Hepatocyte (in vitro differentiated cells): Measurements from ENCODE around the gene PDE11A. TPM values are rescaled to one million over a fixed set of nuclear protein-coding genes. Genes with fewer than 3 reads are reported as not detected.

Experiments
- DNase-seq: peaks from one replicate; pipeline ENCODE4 v3.0.0-alpha.2; 2016; ENCODE audit warnings: low spot score
- H2AFZ ChIP-seq: fragments of 200-600 bp; sonication (generic); 2 replicates; pipeline ENCODE4 v1.6.0; 2016; ENCODE audit warnings: antibody characterized with exemption, mild to moderate bottlenecking
- H3K27ac ChIP-seq: fragments of 200-600 bp; sonication (generic); 2 replicates; pipeline ENCODE4 v1.5.1; 2016; ENCODE audit warnings: mild to moderate bottlenecking
- H3K27me3 ChIP-seq: fragments of 200-600 bp; sonication (generic); 2 replicates; pipeline ENCODE4 v1.6.1; 2016
- H3K36me3 ChIP-seq: fragments of 200-600 bp; sonication (generic); replicated peaks from 2 replicates; pipeline ENCODE4 v1.5.1; 2016; ENCODE audit warnings: low read depth; ENCODE audit not compliant: insufficient read depth
- H3K4me1 ChIP-seq: fragments of 200-600 bp; sonication (generic); 2 replicates; pipeline ENCODE4 v1.5.1; 2016; ENCODE audit warnings: mild to moderate bottlenecking, moderate library complexity; ENCODE audit not compliant: insufficient read depth
- H3K4me2 ChIP-seq: fragments of 200-600 bp; sonication (generic); 2 replicates; pipeline ENCODE4 v1.6.0; 2016
- H3K4me3 ChIP-seq: fragments of 200-600 bp; sonication (generic); 2 replicates; pipeline ENCODE4 v1.5.1; 2016; ENCODE audit warnings: mild to moderate bottlenecking
- H3K79me2 ChIP-seq: fragments of 200-600 bp; sonication (generic); 2 replicates; pipeline ENCODE4 v1.6.0; 2017; ENCODE audit warnings: mild to moderate bottlenecking
- H3K9me2 ChIP-seq: fragments of 200-600 bp; sonication (generic); replicated peaks from 2 replicates; pipeline ENCODE4 v1.6.0; 2017; ENCODE audit warnings: mild to moderate bottlenecking; ENCODE audit not compliant: insufficient read depth
- H3K9me3 ChIP-seq: fragments of 200-600 bp; sonication (generic); 2 replicates; pipeline ENCODE4 v1.5.1; 2016; ENCODE audit warnings: low read depth, mild to moderate bottlenecking
- H4K20me1 ChIP-seq: fragments of 200-600 bp; sonication (generic); 2 replicates; pipeline ENCODE4 v1.6.0; 2016; ENCODE audit warnings: mild to moderate bottlenecking; ENCODE audit not compliant: insufficient read depth, poor library complexity, severe bottlenecking
- CTCF ChIP-seq: fragments of 200-600 bp; sonication (generic); IDR thresholded peaks from 2 replicates; pipeline ENCODE4 v1.5.1; 2016; ENCODE audit warnings: antibody characterized with exemption, mild to moderate bottlenecking; ENCODE audit not compliant: poor library complexity
- EZH2 ChIP-seq: fragments of 200-600 bp; sonication (generic); IDR thresholded peaks from 2 replicates; pipeline ENCODE4 v1.6.1; 2016; ENCODE audit warnings: antibody characterized with exemption, mild to moderate bottlenecking, borderline replicate concordance
- EZH2phosphoT487 ChIP-seq: fragments of 200-600 bp; sonication (generic); IDR thresholded peaks from one replicate; pipeline ENCODE4 v1.6.1; 2018; ENCODE audit warnings: antibody characterized with exemption, mild to moderate bottlenecking, low read depth, moderate library complexity; ENCODE audit not compliant: unreplicated experiment, severe bottlenecking
- WGBS: methylation state at CpG from one replicate; pipeline ENCODE4 v1.1.6; 2016; ENCODE audit warnings: low lambda C conversion rate; ENCODE audit errors: missing lambda C conversion rate; 5-methylcytosine and 5-hydroxymethylcytosine counted together
- polyA plus RNA-seq: library from polyadenylated mRNA; unstranded; fragments of >200 nt; fragmentation: Nextera tagmentation; extraction: Ambion mirVana; gene quantifications from 2 replicates; pipeline ENCODE4 v1.2.1, GENCODE V29; 2016
- total RNA-seq: library from RNA; depleted of rRNA; stranded (reverse); fragments of >200 nt; gene quantifications from 2 replicates; pipeline ENCODE4 v1.2.3, GENCODE V29; 2014

PDE11A gene
- total and polyA plus RNA-seq, 2 experiments from 2014 or later = 0.71 to 1.9 TPM

GRCh38 chr2:177810906-177811305, 261.7 kb downstream of the PDE11A start:
- Histone ChIP-seq H3K79me2 (no peaks in the 10 kb centered on the region), H3K9me2 (no peaks in the 10 kb centered on the region), H3K4me3 (no peak overlapping the region), H3K36me3 (no peaks in the 10 kb centered on the region), H3K9me3 (no peaks in the 10 kb centered on the region), H3K27me3 (no peaks in the 10 kb centered on the region), H3K4me2 (no peak overlapping the region), H3K27ac (no peak overlapping the region), H4K20me1 (no peaks in the 10 kb centered on the region), H3K4me1 (no peaks in the 10 kb centered on the region), H2AFZ (no peak overlapping the region)
- TF ChIP-seq EZH2phosphoT487 (no peak), CTCF (no peak), EZH2 (no peak)
- no peak for DNase-seq

- H3K4me2 ChIP-seq = no peak overlapping the region
- H3K27me3 ChIP-seq = no peaks in the 10 kb centered on the region
- TF ChIP-seq CTCF = no peak
- no peak for TF ChIP-seq EZH2
- TF ChIP-seq EZH2phosphoT487 = no peak
- DNase-seq = no peak
- H2AFZ ChIP-seq = no peak overlapping the region
- WGBS = 68% methylated on average over 1 of the region's 1 CpG
- no peak overlapping the region for H3K27ac ChIP-seq
- H3K4me3 ChIP-seq = no peak overlapping the region
- no peaks in the 10 kb centered on the region for H3K36me3 ChIP-seq
- no peaks in the 10 kb centered on the region for H3K4me1 ChIP-seq
- H3K79me2 ChIP-seq = no peaks in the 10 kb centered on the region
- no peaks in the 10 kb centered on the region for H3K9me3 ChIP-seq
- H4K20me1 ChIP-seq = no peaks in the 10 kb centered on the region
- no peaks in the 10 kb centered on the region for H3K9me2 ChIP-seq
Observed at GRCh38 chr2:177808984-177809809, 263.4 kb downstream of the PDE11A start.

- H3K27me3 ChIP-seq = no peaks in the 10 kb centered on the region
Observed at GRCh38 chr2:177806025-177806424, 266.6 kb downstream of the PDE11A start.

More at GRCh38 chr2:177806025-177806424, 266.6 kb downstream of the PDE11A start:
- Histone ChIP-seq H3K4me3 (no peak overlapping the region), H3K4me2 (no peak overlapping the region), H3K79me2 (no peaks in the 10 kb centered on the region), H3K27ac (no peak overlapping the region), H4K20me1 (no peaks in the 10 kb centered on the region), H3K36me3 (no peaks in the 10 kb centered on the region), H3K9me2 (no peaks in the 10 kb centered on the region), H3K9me3 (no peaks in the 10 kb centered on the region), H2AFZ (no peak overlapping the region), H3K4me1 (no peaks in the 10 kb centered on the region)
- TF ChIP-seq EZH2phosphoT487 (no peak), EZH2 (no peak), CTCF (no peak)
- no peak for DNase-seq
